HepG2 (cell line): ENCODE results near the gene TBX18. TPM values are rescaled to one million over a fixed set of nuclear protein-coding genes. Genes with fewer than 3 reads are reported as not detected.

Experiments
- ATAC-seq: fragments of 200-7000 bp; cut with Tn5 transposase; 3 replicates; pipeline ENCODE4 v1.9.1; 2020; ENCODE audit warnings: mild to moderate bottlenecking, moderate library complexity
- Bru-seq: library from RNA; stranded (reverse); fragments of 400-500 nt; gene quantifications from one replicate; lab custom pipeline; 2021; lab: Mats Ljungman, UMichigan
- BruChase-seq, 2 experiments: library from RNA; stranded (reverse); fragments of 400-500 nt; gene quantifications; one replicate each; lab custom pipeline; 2021; lab: Mats Ljungman, UMichigan
- BruUV-seq: library from RNA; stranded (reverse); fragments of 400-500 nt; replicated peaks from 2 replicates; lab custom pipeline; 2021; lab: Mats Ljungman, UMichigan
- CTCF ChIA-PET: fragments of 300-600 bp; formaldehyde crosslinking; extraction: SDS; loops from one replicate; lab custom pipeline; 2021; ENCODE audit warnings: low total read pairs, inconsistent platforms, low intra/inter-chr PET ratio; lab: Yijun Ruan, JAX
- POLR2A ChIA-PET: fragments of 350-600 bp; sonication (Branson Sonifier 250); formaldehyde crosslinking; loops from one replicate; lab custom pipeline; 2020; ENCODE audit warnings: antibody characterized with exemption, inconsistent platforms; lab: Yijun Ruan, JAX
- DNase-seq: peaks from one replicate; pipeline ENCODE4 v3.0.0-alpha.2; 2015; ENCODE audit warnings: low spot score
- FAIRE-seq: peaks from 3 replicates; lab custom pipeline; 2011; peaks lifted over from hg19 to GRCh38; lab: Jason Lieb, UNC
- H2AFZ ChIP-seq: one replicate; pipeline ENCODE4 v1.6.1; 2011; ENCODE audit warnings: low read length, inconsistent platforms
- H3K27ac ChIP-seq: fragments of 300-600 bp; 3 replicates; pipeline ENCODE4 v1.8.0; 2011; ENCODE audit warnings: mixed run types, mild to moderate bottlenecking, mixed read lengths, low read length, inconsistent platforms; ENCODE audit not compliant: insufficient read depth; ENCODE audit errors: extremely low read length
- H3K27me3 ChIP-seq, 2 experiments: fragments of 200-600 bp in 1 of 2; 2 replicates in 1 of 2; 3 replicates in 1 of 2; pipeline versions ENCODE4 v1.6.0 to v1.8.0; 2011; ENCODE audit warnings: low read length in 2 of 2, mild to moderate bottlenecking in 2 of 2, moderate library complexity in 2 of 2, inconsistent platforms in 1 of 2; ENCODE audit not compliant: insufficient read depth in 2 of 2, control insufficient read depth in 1 of 2
- H3K36me3 ChIP-seq, 2 experiments: fragments of 200-600 bp in 1 of 2; replicated peaks in 1 of 2; 2 replicates in 1 of 2; 3 replicates in 1 of 2; pipeline versions ENCODE4 v1.5.1 to v1.8.0; 2011; ENCODE audit warnings: low read length in 2 of 2, inconsistent platforms in 1 of 2; ENCODE audit not compliant: insufficient read depth in 2 of 2, control insufficient read depth in 1 of 2
- H3K4me1 ChIP-seq: 2 replicates; pipeline ENCODE4 v1.5.1; 2012; ENCODE audit warnings: low read length, inconsistent platforms; ENCODE audit not compliant: insufficient read depth
- H3K4me2 ChIP-seq: 2 replicates; pipeline ENCODE4 v1.6.0; 2011; ENCODE audit warnings: low read depth, low read length, inconsistent platforms
- H3K4me3 ChIP-seq, 3 experiments: fragments of 200-600 bp in 1 of 3; sonication (generic), shearing (Covaris generic) in 1 of 3; replicated peaks in 1 of 3; 2 replicates each; pipeline ENCODE4 v1.5.1; 2011 to 2016; ENCODE audit warnings: low read length in 3 of 3, inconsistent platforms in 2 of 3, low read depth in 2 of 3, mild to moderate bottlenecking in 2 of 3, control low read depth in 1 of 3, mixed read lengths in 1 of 3; ENCODE audit not compliant: insufficient read depth in 1 of 3
- H3K79me2 ChIP-seq: one replicate; pipeline ENCODE4 v1.6.1; 2011; ENCODE audit warnings: low read length, inconsistent platforms; ENCODE audit not compliant: insufficient read depth
- H3K9ac ChIP-seq: 2 replicates; pipeline ENCODE4 v1.6.0; 2011; ENCODE audit warnings: mild to moderate bottlenecking, low read depth, low read length, inconsistent platforms; ENCODE audit not compliant: insufficient read depth
- H3K9me3 ChIP-seq: 2 replicates; pipeline ENCODE4 v1.5.1; 2012; ENCODE audit warnings: mild to moderate bottlenecking, low read length
- H4K20me1 ChIP-seq: 2 replicates; pipeline ENCODE4 v1.6.0; 2011; ENCODE audit warnings: inconsistent platforms, mild to moderate bottlenecking, low read length, moderate library complexity; ENCODE audit not compliant: insufficient read depth
- AKAP8 ChIP-seq: sonication (generic); formaldehyde crosslinking; IDR thresholded peaks from 2 replicates; pipeline ENCODE4 v1.5.1; 2020; ENCODE audit warnings: mild to moderate bottlenecking, missing genetic modification reagents
- FOXM1 ChIP-seq: sonication (generic); formaldehyde crosslinking; IDR thresholded peaks from 2 replicates; pipeline ENCODE4 v1.5.0; 2020; ENCODE audit warnings: missing genetic modification reagents
- GABPB1 ChIP-seq: IDR thresholded peaks from 2 replicates; pipeline ENCODE4 v1.6.1; 2016; ENCODE audit warnings: mild to moderate bottlenecking, missing genetic modification reagents, moderate library complexity, missing compliant biosample characterization
- GTF3A ChIP-seq: sonication (generic); formaldehyde crosslinking; conservative IDR thresholded peaks from 2 replicates; pipeline ENCODE4 v1.4.0; 2020; ENCODE audit warnings: mild to moderate bottlenecking, missing genetic modification reagents
- HNRNPLL ChIP-seq: fragments of 200-400 bp; formaldehyde crosslinking; IDR thresholded peaks from 2 replicates; pipeline ENCODE4 v1.6.1; 2017; ENCODE audit warnings: mild to moderate bottlenecking, low read depth, low read length; ENCODE audit not compliant: poor library complexity, severe bottlenecking
- KLF11 ChIP-seq: IDR thresholded peaks from 2 replicates; pipeline ENCODE4 v1.6.1; 2016; ENCODE audit warnings: missing compliant biosample characterization
- NFYB ChIP-seq: sonication (generic); formaldehyde crosslinking; IDR thresholded peaks from 2 replicates; pipeline ENCODE4 v1.4.0; 2020; ENCODE audit warnings: missing genetic modification reagents
- NFYC ChIP-seq: IDR thresholded peaks from 2 replicates; pipeline ENCODE4 v1.6.1; 2016; ENCODE audit warnings: missing genetic modification reagents, missing compliant biosample characterization
- SRF ChIP-seq: IDR thresholded peaks from 2 replicates; pipeline ENCODE4 v1.6.1; 2011; ENCODE audit warnings: mild to moderate bottlenecking, low read depth, low read length, moderate library complexity
- TEAD3 ChIP-seq: optimal IDR thresholded peaks from 2 replicates; pipeline ENCODE3; 2016; ENCODE audit warnings: borderline replicate concordance
- TGIF2 ChIP-seq: IDR thresholded peaks from 2 replicates; pipeline ENCODE4 v1.6.1; 2016; ENCODE audit warnings: control low read depth, missing compliant biosample characterization
- ZSCAN25 ChIP-seq: sonication (generic); formaldehyde crosslinking; IDR thresholded peaks from 2 replicates; pipeline ENCODE4 v1.8.0; 2022; ENCODE audit warnings: mild to moderate bottlenecking, missing genetic modification reagents
- WGBS: methylation state at CpG from one replicate; pipeline ENCODE4 v1.1.6; 2017; ENCODE audit warnings: low lambda C conversion rate; 5-methylcytosine and 5-hydroxymethylcytosine counted together
- in situ Hi-C: cut with HindIII; loops from 2 replicates; pipeline ENCODE4 v1.10.0; 2017; ENCODE audit warnings: low pct_unique_long_range_greater_than_20kb; ENCODE audit not compliant: extremely low pct_ligation_motif_present
- intact Hi-C: fragments of 100-400 bp; cut with micrococcal nuclease; formaldehyde crosslinking; loops from one replicate; pipeline ENCODE4 v1.10.0; 2022; ENCODE audit not compliant: unreplicated experiment
- long read RNA-seq, 2 experiments: library from RNA in 1 of 2; library from polyadenylated mRNA in 1 of 2; stranded (forward) in 1 of 2; unstranded in 1 of 2; transcript quantifications; one replicate each; pipeline ENCODE4 v2.0.0, GENCODE V29; 2019 to 2022
- polyA minus RNA-seq, 3 experiments: library from RNA; depleted of rRNA, polyadenylated mRNA; stranded (reverse); fragments of >200 nt; gene quantifications; 2 replicates each; pipeline ENCODE4 v1.2.3, GENCODE V29; 2011; ENCODE audit warnings: low replicate concordance in 1 of 3
- polyA plus RNA-seq, 8 experiments: library from polyadenylated mRNA; depleted of rRNA in 3 of 8; stranded (reverse) in 7 of 8; unstranded in 1 of 8; fragments of >200 nt; fragmentation: Illumina TruSeq in 4 of 8; extraction: Trizol in 4 of 8; gene quantifications; 2 replicates each; pipeline versions ENCODE4 v1.2.1 to v1.2.3, GENCODE V29; 2011 to 2016; ENCODE audit warnings: low read depth in 4 of 8, missing spikeins in 1 of 8, mixed read lengths in 1 of 8; ENCODE audit not compliant: insufficient read depth in 1 of 8
- total RNA-seq, 5 experiments: library from RNA; depleted of rRNA; stranded (reverse); fragments of >200 nt; fragmentation: Illumina TruSeq; extraction: Trizol; gene quantifications; 2 replicates each; pipeline ENCODE4 v1.2.3, GENCODE V29; 2016; ENCODE audit warnings: low read depth in 1 of 5
- TF ChIP-seq, protein P1 (sequence below): sonication (generic); formaldehyde crosslinking; IDR thresholded peaks from 2 replicates; pipeline ENCODE4 v1.4.0; 2020; ENCODE audit warnings: missing genetic modification reagents
- TF ChIP-seq, protein P2 (sequence below): sonication (generic); formaldehyde crosslinking; IDR thresholded peaks from 2 replicates; pipeline ENCODE4 v1.4.0; 2020; ENCODE audit warnings: missing genetic modification reagents, borderline replicate concordance

The TBX18 gene
- total RNA-seq (2016; rRNA removed; fragmentation: Illumina TruSeq; extraction: Trizol): not detected in 2 replicates
- not detected in 2 replicates for total RNA-seq (2016; cell fraction: cytosol; rRNA removed; fragmentation: Illumina TruSeq; extraction: Trizol; ENCODE audit: low read depth)
- not detected in 2 replicates for total RNA-seq (2016; cell fraction: insoluble cytoplasmic fraction; rRNA removed; fragmentation: Illumina TruSeq; extraction: Trizol)
- not detected in 2 replicates for total RNA-seq (2016; cell fraction: membrane; rRNA removed; fragmentation: Illumina TruSeq; extraction: Trizol)
- not detected in 2 replicates for total RNA-seq (2016; cell fraction: nucleus; rRNA removed; fragmentation: Illumina TruSeq; extraction: Trizol)
- not detected in 2 replicates for polyA plus RNA-seq (2011; rRNA removed)
- not detected in 2 replicates for polyA plus RNA-seq (2011; cell fraction: cytosol; rRNA removed)
- polyA plus RNA-seq (2011; cell fraction: nucleus; rRNA removed): 0.02 TPM in 1 of 2 replicates, not detected in the other
- not detected in 2 replicates for polyA plus RNA-seq (2012)
- polyA plus RNA-seq (2016; cell fraction: cytosol; fragmentation: Illumina TruSeq; extraction: Trizol; ENCODE audit: low read depth): not detected in 2 replicates
- not detected in 2 replicates for polyA plus RNA-seq (2016; cell fraction: insoluble cytoplasmic fraction; fragmentation: Illumina TruSeq; extraction: Trizol; ENCODE audit: low read depth)
- polyA plus RNA-seq (2016; cell fraction: membrane; fragmentation: Illumina TruSeq; extraction: Trizol; ENCODE audit: low read depth): not detected in 2 replicates
- polyA plus RNA-seq (2016; cell fraction: nucleus; fragmentation: Illumina TruSeq; extraction: Trizol; ENCODE audit: insufficient read depth, low read depth): not detected in 2 replicates
- 0.12 and 0.94 TPM in 2 replicates for polyA minus RNA-seq (2011; rRNA and poly(A)+ RNA removed; ENCODE audit: low replicate concordance)
- polyA minus RNA-seq (2011; cell fraction: cytosol; rRNA and poly(A)+ RNA removed): not detected in 2 replicates
- not detected in 2 replicates for polyA minus RNA-seq (2011; cell fraction: nucleus; rRNA and poly(A)+ RNA removed)
- percentile 1 among the genes with signal in this experiment for Bru-seq, nascent RNA
- BruChase-seq, experiment 1, labeled RNA remaining after a 6-hour chase: percentile 4 among the genes with signal in this experiment
- percentile 7 among the genes with signal in this experiment for BruChase-seq, experiment 2, labeled RNA remaining after a 2-hour chase
- long read RNA-seq, experiment 1: 0 reads
- long read RNA-seq, experiment 2: 0 reads

DNA sequence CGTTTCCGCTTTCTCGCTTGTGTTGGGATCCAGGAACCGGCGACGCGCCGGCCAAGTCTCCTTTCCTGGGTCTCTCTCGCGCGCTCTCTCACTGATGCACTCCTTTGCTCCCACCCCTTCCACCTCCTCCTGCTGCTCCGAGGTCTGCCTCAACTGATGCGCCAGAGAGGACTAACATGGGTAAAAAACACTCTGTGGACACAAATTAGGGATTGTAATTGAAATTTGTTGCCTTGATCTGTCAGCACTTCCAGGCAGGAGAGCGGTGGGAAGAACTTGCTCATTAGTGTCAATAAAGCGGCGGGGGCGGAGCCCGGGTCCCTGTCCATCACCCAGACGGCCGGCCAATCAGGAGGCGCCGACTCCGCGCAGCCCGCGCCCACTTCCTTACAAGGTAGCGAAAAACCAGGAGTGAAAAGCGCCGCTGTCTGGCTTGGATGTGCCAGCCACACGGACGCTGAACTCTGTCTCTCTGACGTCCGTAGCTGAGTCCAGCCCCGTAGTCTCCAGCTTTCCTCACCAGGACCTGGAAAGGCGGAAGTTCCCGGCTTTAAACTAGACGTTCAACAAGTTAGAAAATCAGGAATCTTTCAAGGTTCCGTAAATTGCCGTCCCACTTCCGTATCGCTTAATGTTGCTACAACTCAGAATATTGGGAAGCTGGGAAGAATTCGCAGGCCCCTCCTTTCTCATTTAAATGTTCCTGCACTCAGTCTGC lies at the start of gene TBX18:
Gene TBX18 (minus strand): TSS at position 267 of the 718 bp plus-strand sequence. CDS start 417 bp downstream, outside the sequence.
- DNase-seq: peak; percentile 35
- TF ChIP-seq, protein P1, sequence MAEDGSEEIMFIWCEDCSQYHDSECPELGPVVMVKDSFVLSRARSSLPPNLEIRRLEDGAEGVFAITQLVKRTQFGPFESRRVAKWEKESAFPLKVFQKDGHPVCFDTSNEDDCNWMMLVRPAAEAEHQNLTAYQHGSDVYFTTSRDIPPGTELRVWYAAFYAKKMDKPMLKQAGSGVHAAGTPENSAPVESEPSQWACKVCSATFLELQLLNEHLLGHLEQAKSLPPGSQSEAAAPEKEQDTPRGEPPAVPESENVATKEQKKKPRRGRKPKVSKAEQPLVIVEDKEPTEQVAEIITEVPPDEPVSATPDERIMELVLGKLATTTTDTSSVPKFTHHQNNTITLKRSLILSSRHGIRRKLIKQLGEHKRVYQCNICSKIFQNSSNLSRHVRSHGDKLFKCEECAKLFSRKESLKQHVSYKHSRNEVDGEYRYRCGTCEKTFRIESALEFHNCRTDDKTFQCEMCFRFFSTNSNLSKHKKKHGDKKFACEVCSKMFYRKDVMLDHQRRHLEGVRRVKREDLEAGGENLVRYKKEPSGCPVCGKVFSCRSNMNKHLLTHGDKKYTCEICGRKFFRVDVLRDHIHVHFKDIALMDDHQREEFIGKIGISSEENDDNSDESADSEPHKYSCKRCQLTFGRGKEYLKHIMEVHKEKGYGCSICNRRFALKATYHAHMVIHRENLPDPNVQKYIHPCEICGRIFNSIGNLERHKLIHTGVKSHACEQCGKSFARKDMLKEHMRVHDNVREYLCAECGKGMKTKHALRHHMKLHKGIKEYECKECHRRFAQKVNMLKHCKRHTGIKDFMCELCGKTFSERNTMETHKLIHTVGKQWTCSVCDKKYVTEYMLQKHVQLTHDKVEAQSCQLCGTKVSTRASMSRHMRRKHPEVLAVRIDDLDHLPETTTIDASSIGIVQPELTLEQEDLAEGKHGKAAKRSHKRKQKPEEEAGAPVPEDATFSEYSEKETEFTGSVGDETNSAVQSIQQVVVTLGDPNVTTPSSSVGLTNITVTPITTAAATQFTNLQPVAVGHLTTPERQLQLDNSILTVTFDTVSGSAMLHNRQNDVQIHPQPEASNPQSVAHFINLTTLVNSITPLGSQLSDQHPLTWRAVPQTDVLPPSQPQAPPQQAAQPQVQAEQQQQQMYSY: peak; percentile 82
- TF ChIP-seq, protein P2, sequence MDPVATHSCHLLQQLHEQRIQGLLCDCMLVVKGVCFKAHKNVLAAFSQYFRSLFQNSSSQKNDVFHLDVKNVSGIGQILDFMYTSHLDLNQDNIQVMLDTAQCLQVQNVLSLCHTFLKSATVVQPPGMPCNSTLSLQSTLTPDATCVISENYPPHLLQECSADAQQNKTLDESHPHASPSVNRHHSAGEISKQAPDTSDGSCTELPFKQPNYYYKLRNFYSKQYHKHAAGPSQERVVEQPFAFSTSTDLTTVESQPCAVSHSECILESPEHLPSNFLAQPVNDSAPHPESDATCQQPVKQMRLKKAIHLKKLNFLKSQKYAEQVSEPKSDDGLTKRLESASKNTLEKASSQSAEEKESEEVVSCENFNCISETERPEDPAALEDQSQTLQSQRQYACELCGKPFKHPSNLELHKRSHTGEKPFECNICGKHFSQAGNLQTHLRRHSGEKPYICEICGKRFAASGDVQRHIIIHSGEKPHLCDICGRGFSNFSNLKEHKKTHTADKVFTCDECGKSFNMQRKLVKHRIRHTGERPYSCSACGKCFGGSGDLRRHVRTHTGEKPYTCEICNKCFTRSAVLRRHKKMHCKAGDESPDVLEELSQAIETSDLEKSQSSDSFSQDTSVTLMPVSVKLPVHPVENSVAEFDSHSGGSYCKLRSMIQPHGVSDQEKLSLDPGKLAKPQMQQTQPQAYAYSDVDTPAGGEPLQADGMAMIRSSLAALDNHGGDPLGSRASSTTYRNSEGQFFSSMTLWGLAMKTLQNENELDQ (CRISPR knock-in tag): no peak
- TF ChIP-seq KLF11 (CRISPR knock-in tag) (no peak), NFYC (CRISPR knock-in tag) (peak; percentile 59), AKAP8 (CRISPR knock-in tag) (no peak), SRF (peak; percentile 74; the same call in 1 of the 2 replicates), TEAD3 (no peak), TGIF2 (CRISPR knock-in tag) (no peak), ZSCAN25 (no peak), FOXM1 (CRISPR knock-in tag) (no peak), GABPB1 (peak; percentile 48; the same call in 1 of the 2 replicates), HNRNPLL (peak; percentile 28), GTF3A (CRISPR knock-in tag) (no peak), NFYB (CRISPR knock-in tag) (peak; percentile 63)

More for the DNA sequence above, at the start of gene TBX18:
- Histone ChIP-seq H3K4me2 (peak within 1 kb of the TSS; percentile 42), H3K79me2 (no peaks in the 10 kb centered on the region), H3K4me3 (peak within 1 kb of the TSS in 1 of 3 experiments; percentile 43; a peak in 1 of 6 replicates), H3K9ac (no peak within 1 kb of the TSS), H4K20me1 (no peaks in the 10 kb centered on the region), H3K27ac (no peak within 1 kb of the TSS), H3K4me1 (no peaks in the 10 kb centered on the region), H3K36me3 (no peaks in the 10 kb centered on the region), H2AFZ (no peak within 1 kb of the TSS), H3K27me3 (peaks cover 13 to 59% of the 10 kb centered on the region in 2 experiments), H3K9me3 (no peaks in the 10 kb centered on the region)
- ChIA-PET POLR2A (no interaction called here), CTCF (no interaction called here)
- no TSS peak for BruUV-seq
- WGBS: 33% methylated on average over 29 of the region's 42 CpGs
- in situ Hi-C loops: no loop called here
- FAIRE-seq (no peak), ATAC-seq (peak; percentile 80)
- intact Hi-C loops: no loop called here
